Measurements from ENCODE around the gene HOXC4.

DNA sequence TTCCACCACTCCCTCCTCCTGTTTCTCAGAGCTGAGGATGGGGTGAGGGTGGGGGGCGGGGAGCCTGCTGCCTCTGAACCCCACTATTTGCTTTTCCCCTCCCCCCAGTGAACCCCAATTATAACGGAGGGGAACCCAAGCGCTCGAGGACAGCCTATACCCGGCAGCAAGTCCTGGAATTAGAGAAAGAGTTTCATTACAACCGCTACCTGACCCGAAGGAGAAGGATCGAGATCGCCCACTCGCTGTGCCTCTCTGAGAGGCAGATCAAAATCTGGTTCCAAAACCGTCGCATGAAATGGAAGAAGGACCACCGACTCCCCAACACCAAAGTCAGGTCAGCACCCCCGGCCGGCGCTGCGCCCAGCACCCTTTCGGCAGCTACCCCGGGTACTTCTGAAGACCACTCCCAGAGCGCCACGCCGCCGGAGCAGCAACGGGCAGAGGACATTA is 1.1 kb downstream of the HOXC4 start:
- TF ChIP-seq, protein P1, sequence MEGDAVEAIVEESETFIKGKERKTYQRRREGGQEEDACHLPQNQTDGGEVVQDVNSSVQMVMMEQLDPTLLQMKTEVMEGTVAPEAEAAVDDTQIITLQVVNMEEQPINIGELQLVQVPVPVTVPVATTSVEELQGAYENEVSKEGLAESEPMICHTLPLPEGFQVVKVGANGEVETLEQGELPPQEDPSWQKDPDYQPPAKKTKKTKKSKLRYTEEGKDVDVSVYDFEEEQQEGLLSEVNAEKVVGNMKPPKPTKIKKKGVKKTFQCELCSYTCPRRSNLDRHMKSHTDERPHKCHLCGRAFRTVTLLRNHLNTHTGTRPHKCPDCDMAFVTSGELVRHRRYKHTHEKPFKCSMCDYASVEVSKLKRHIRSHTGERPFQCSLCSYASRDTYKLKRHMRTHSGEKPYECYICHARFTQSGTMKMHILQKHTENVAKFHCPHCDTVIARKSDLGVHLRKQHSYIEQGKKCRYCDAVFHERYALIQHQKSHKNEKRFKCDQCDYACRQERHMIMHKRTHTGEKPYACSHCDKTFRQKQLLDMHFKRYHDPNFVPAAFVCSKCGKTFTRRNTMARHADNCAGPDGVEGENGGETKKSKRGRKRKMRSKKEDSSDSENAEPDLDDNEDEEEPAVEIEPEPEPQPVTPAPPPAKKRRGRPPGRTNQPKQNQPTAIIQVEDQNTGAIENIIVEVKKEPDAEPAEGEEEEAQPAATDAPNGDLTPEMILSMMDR (IDR thresholded peaks at IDR 0.05), result no peak
- no peak for TF ChIP-seq POLR2A (IDR thresholded peaks at IDR 0.05)
